Measurements from ENCODE around the gene EBF4. TPM values are rescaled to one million over a fixed set of nuclear protein-coding genes. Genes with fewer than 3 reads are reported as not detected.

Gene EBF4
- total RNA-seq, 1 experiment from 2014 or later: 11.4 TPM

GRCh38 chr20:2749343-2749950 is 56.9 kb downstream of the EBF4 start:
- H3K79me2 ChIP-seq (ENCODE audit: insufficient read depth, low read length): no peaks in the 10 kb centered on the region
- H3K27ac ChIP-seq (ENCODE audit: low read depth, low read length): no peak overlapping the region
- no peak for ATAC-seq
- no peaks in the 10 kb centered on the region for H3K27me3 ChIP-seq (ENCODE audit: insufficient read depth, low read length)
- CTCF ChIA-PET: no interaction called here
- no peak overlapping the region for H2AFZ ChIP-seq (ENCODE audit: low read depth, low read length, poor library complexity, severe bottlenecking)
- POLR2A ChIA-PET: no interaction called here
- H3K9me3 ChIP-seq (ENCODE audit: control insufficient read depth in 1 of 2, insufficient read depth in 1 of 2, low read depth in 1 of 2, low read length in 2 of 2): no peaks in the 10 kb centered on the region
- intact Hi-C loops (cut with micrococcal nuclease): no loop called here
- H4K20me1 ChIP-seq (ENCODE audit: insufficient read depth): no peaks in the 10 kb centered on the region
- H3K4me1 ChIP-seq (ENCODE audit: control insufficient read depth in 1 of 2, insufficient read depth in 2 of 2, low read length in 2 of 2): peaks cover 0 to 16% of the 10 kb centered on the region in 2 experiments; a peak in 2 of 4 replicates
- no peak overlapping the region for H3K4me2 ChIP-seq (ENCODE audit: low read length)
- no TSS peak for BruUV-seq (replicated peaks)
- RAD21 ChIA-PET (ENCODE audit: low non-redundant PET in 1 of 2, low total read pairs in 2 of 2, uncharacterized antibody in 2 of 2, unreplicated experiment in 2 of 2): no interaction called here
- TF ChIP-seq POLR2A (IDR thresholded peaks at IDR 0.05; ENCODE audit: borderline replicate concordance, extremely low read depth, insufficient read depth, insufficient read length): no peak
- TF ChIP-seq EGR1 (IDR thresholded peaks at IDR 0.05; ENCODE audit: low read depth): no peak
- TF ChIP-seq CEBPB (IDR thresholded peaks at IDR 0.05; ENCODE audit: low read depth): no peak
- no peak for TF ChIP-seq ELF1 (IDR thresholded peaks at IDR 0.05; ENCODE audit: borderline replicate concordance, low read depth)
- no peak for TF ChIP-seq YY1 (IDR thresholded peaks at IDR 0.05; ENCODE audit: extremely low read depth, insufficient replicate concordance, low read depth, low read length)
- no peak for TF ChIP-seq CTCF (IDR thresholded peaks at IDR 0.05 in 2 of 3, conservative IDR thresholded peaks at IDR 0.05 in 1 of 3; ENCODE audit: borderline replicate concordance in 1 of 3, insufficient read depth in 1 of 3, low read depth in 2 of 3, low read length in 2 of 3)
- TF ChIP-seq SRF (IDR thresholded peaks at IDR 0.05; ENCODE audit: low read depth): no peak
- TF ChIP-seq REST (IDR thresholded peaks at IDR 0.05; ENCODE audit: low read depth): no peak
- no peak for TF ChIP-seq POLR2AphosphoS5 (IDR thresholded peaks at IDR 0.05; ENCODE audit: low read depth, low read length)
- TF ChIP-seq TCF7L2 (IDR thresholded peaks at IDR 0.05; ENCODE audit: borderline replicate concordance, extremely low read depth, insufficient read depth, insufficient read length): no peak
- TF ChIP-seq EZH2 (IDR thresholded peaks at IDR 0.05): no peak
- TF ChIP-seq, protein P1, sequence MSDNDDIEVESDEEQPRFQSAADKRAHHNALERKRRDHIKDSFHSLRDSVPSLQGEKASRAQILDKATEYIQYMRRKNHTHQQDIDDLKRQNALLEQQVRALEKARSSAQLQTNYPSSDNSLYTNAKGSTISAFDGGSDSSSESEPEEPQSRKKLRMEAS (IDR thresholded peaks at IDR 0.05): no peak
- TF ChIP-seq SIN3A (IDR thresholded peaks at IDR 0.05; ENCODE audit: low read depth): no peak
- no peak for TF ChIP-seq ATF3 (IDR thresholded peaks at IDR 0.05)
- TF ChIP-seq ZNF274 (IDR thresholded peaks at IDR 0.05; ENCODE audit: low read depth, low read length): no peak
- TF ChIP-seq CBX3 (IDR thresholded peaks at IDR 0.05; ENCODE audit: low read depth): no peak
- no peak for TF ChIP-seq EZH2phosphoT487 (IDR thresholded peaks at IDR 0.05; ENCODE audit: borderline replicate concordance)
- no peak for TF ChIP-seq ZFX (IDR thresholded peaks at IDR 0.05)
- no peak for TF ChIP-seq FOSL1 (IDR thresholded peaks at IDR 0.05; ENCODE audit: low read depth)
- TF ChIP-seq, protein P2, sequence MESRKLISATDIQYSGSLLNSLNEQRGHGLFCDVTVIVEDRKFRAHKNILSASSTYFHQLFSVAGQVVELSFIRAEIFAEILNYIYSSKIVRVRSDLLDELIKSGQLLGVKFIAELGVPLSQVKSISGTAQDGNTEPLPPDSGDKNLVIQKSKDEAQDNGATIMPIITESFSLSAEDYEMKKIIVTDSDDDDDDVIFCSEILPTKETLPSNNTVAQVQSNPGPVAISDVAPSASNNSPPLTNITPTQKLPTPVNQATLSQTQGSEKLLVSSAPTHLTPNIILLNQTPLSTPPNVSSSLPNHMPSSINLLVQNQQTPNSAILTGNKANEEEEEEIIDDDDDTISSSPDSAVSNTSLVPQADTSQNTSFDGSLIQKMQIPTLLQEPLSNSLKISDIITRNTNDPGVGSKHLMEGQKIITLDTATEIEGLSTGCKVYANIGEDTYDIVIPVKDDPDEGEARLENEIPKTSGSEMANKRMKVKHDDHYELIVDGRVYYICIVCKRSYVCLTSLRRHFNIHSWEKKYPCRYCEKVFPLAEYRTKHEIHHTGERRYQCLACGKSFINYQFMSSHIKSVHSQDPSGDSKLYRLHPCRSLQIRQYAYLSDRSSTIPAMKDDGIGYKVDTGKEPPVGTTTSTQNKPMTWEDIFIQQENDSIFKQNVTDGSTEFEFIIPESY (IDR thresholded peaks at IDR 0.05; ENCODE audit: extremely low read depth, insufficient replicate concordance, low read length): no peak
- H3K36me3 ChIP-seq (ENCODE audit: control insufficient read depth in 1 of 2, insufficient read depth in 2 of 2, low read length in 2 of 2): no peaks in the 10 kb centered on the region
- H3K9ac ChIP-seq (ENCODE audit: low read length): no peak overlapping the region
- no peak overlapping the region for H3K4me3 ChIP-seq (replicated peaks in 1 of 2; ENCODE audit: low read depth in 1 of 2, low read length in 2 of 2)
- no peaks in the 10 kb centered on the region for H3K9me2 ChIP-seq (ENCODE audit: insufficient read depth)
- no peak for DNase-seq (ENCODE audit: low read depth, low spot score)
